Esophagus muscularis mucosa (tissue), 4 donors: ENCODE data around the gene ZNF280A. TPM values are rescaled to one million over a fixed set of nuclear protein-coding genes. Genes with fewer than 3 reads are reported as not detected.

Experiments
- DNase-seq: peaks from one replicate; pipeline ENCODE4 v3.0.0-alpha.2; 2017; ENCODE audit errors: extremely low spot score
- H3K27ac ChIP-seq, 4 donors: fragments of 200-600 bp; sonication (generic); replicated peaks in 1 of 4; 1 replicate in 3 of 4; 2 replicates in 1 of 4; pipeline ENCODE4 v1.5.1; 2016 to 2019; ENCODE audit warnings: mild to moderate bottlenecking in 1 of 4
- H3K27me3 ChIP-seq, 4 donors: fragments of 200-600 bp; sonication (generic); one replicate each; pipeline versions ENCODE4 v1.5.1 to v1.6.0; 2016 to 2019
- H3K36me3 ChIP-seq, 4 donors: fragments of 200-600 bp; sonication (generic); one replicate each; pipeline ENCODE4 v1.5.1; 2016 to 2019
- H3K4me1 ChIP-seq, 4 donors: fragments of 200-600 bp; sonication (generic); one replicate each; pipeline ENCODE4 v1.5.1; 2016 to 2019
- H3K4me3 ChIP-seq, 4 donors: fragments of 200-600 bp; sonication (generic); 1 replicate in 2 of 4; 2 replicates in 2 of 4; pipeline ENCODE4 v1.5.1; 2016 to 2019; ENCODE audit warnings: mild to moderate bottlenecking in 4 of 4, moderate library complexity in 1 of 4
- H3K9me3 ChIP-seq, 4 donors: fragments of 200-600 bp; sonication (generic); 1 replicate in 3 of 4; 2 replicates in 1 of 4; pipeline ENCODE4 v1.5.1; 2016 to 2019
- CTCF ChIP-seq, 3 experiments: fragments of 200-600 bp in 2 of 3; fragments of 450-650 bp in 1 of 3; sonication (generic) in 2 of 3; IDR thresholded peaks; one replicate each; pipeline ENCODE4 v1.5.1; 2017 to 2019; ENCODE audit warnings: antibody characterized with exemption in 3 of 3, mild to moderate bottlenecking in 2 of 3, moderate library complexity in 1 of 3
- EP300 ChIP-seq: sonication (generic); formaldehyde crosslinking; IDR thresholded peaks from one replicate; pipeline ENCODE4 v1.6.1; 2017; ENCODE audit warnings: antibody characterized with exemption
- POLR2A ChIP-seq: fragments of 450-650 bp; IDR thresholded peaks from one replicate; pipeline ENCODE4 v1.6.1; 2017; ENCODE audit warnings: antibody characterized with exemption, moderate library complexity, mild to moderate bottlenecking, low read depth
- POLR2AphosphoS5 ChIP-seq, 2 donors: sonication (generic); formaldehyde crosslinking; IDR thresholded peaks; one replicate each; pipeline ENCODE4 v1.6.1; 2017; ENCODE audit warnings: antibody characterized with exemption in 2 of 2
- WGBS: methylation state at CpG from one replicate; pipeline ENCODE4 v1.1.5; 2018; 5-methylcytosine and 5-hydroxymethylcytosine counted together
- intact Hi-C: fragments of 100-400 bp; cut with DNase I; formaldehyde crosslinking; loops from one replicate; pipeline ENCODE4 v1.15.1; 2023
- total RNA-seq, 4 donors: library from RNA; depleted of rRNA; stranded (reverse); fragments of >200 nt; gene quantifications; one replicate each; pipeline versions ENCODE4 v1.1.0 to v1.2.1, GENCODE V29; 2016

Gene ZNF280A
- total RNA-seq, 4 donors from 2014 or later, result not detected

DNA sequence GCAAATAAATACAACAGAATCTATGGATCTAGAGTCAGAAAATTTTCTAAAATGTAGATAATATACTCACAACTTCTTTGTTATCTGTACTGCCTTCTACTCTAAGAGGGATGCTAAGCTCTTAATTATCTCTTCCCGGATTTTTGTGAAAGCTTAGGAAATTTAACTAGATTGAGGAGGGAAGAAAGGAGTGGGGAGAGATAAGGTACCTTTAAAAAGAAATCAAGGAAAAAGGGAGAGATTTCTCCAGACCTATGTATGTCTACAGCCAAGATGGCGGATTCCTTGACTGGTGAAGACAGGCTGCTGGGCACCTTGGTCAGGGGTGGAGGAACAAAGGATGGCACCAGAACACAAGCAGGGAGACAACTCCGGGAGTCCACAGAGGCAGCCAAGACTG is 34.5 kb downstream of the ZNF280A start:
- WGBS, result 95% methylated on average over 3 of the region's 3 CpGs

GRCh38 chr22:22484023-22484422 is 36.0 kb downstream of the ZNF280A start:
- Histone ChIP-seq H3K4me3 (no peak overlapping the region), H3K27ac (no peak overlapping the region), H3K4me1 (no peaks in the 10 kb centered on the region), H3K9me3 (no peaks in the 10 kb centered on the region), H3K27me3 (no peaks in the 10 kb centered on the region), H3K36me3 (no peaks in the 10 kb centered on the region)
- 93% methylated on average over 11 of the region's 11 CpGs for WGBS
- DNase-seq, result no peak
- no peak for TF ChIP-seq EP300
- no peak for TF ChIP-seq POLR2A
- no peak for TF ChIP-seq CTCF (IDR thresholded peaks at IDR 0.05)
- no peak for TF ChIP-seq POLR2AphosphoS5 (IDR thresholded peaks at IDR 0.05)
- intact Hi-C loops, result no loop called here

More for the DNA sequence above, 34.5 kb downstream of the ZNF280A start:
- no peaks in the 10 kb centered on the region for H3K4me1 ChIP-seq
- H3K27me3 ChIP-seq, result no peaks in the 10 kb centered on the region
- no peak overlapping the region for H3K4me3 ChIP-seq
- no peak overlapping the region for H3K27ac ChIP-seq
- intact Hi-C loops, result no loop called here
- DNase-seq, result no peak
- H3K36me3 ChIP-seq, result no peaks in the 10 kb centered on the region
- no peak for TF ChIP-seq POLR2AphosphoS5 (IDR thresholded peaks at IDR 0.05)
- TF ChIP-seq POLR2A, result no peak
- H3K9me3 ChIP-seq, result no peaks in the 10 kb centered on the region

DNA sequence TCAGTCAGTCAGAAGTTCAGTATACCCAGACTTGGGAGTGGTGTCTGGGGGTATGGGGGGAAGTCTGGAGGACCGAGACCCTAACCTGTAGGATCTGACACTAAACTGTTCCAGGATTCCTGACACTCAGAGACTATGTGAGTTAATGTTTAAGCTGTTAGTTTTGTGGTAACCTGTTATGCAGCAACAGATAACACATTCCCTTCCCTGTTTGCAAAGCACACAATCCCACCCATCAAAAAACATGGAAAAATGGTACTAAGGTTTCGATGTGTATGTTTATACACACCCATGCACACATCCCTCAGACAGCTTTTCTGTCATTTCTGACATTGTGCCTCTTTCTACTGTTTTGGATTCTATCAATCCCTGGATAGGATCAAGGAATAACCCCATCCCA is 39.1 kb downstream of the ZNF280A start:
- Histone ChIP-seq H3K4me3 (no peak overlapping the region), H3K9me3 (no peaks in the 10 kb centered on the region), H3K36me3 (no peaks in the 10 kb centered on the region), H3K27ac (no peak overlapping the region), H3K27me3 (no peaks in the 10 kb centered on the region), H3K4me1 (no peaks in the 10 kb centered on the region)
- TF ChIP-seq POLR2AphosphoS5 (IDR thresholded peaks at IDR 0.05) (no peak), POLR2A (no peak), EP300 (no peak), CTCF (IDR thresholded peaks at IDR 0.05) (no peak)
- WGBS, result 87% methylated on average over 2 of the region's 2 CpGs
- no peak for DNase-seq
- intact Hi-C loops, result no loop called here

DNA sequence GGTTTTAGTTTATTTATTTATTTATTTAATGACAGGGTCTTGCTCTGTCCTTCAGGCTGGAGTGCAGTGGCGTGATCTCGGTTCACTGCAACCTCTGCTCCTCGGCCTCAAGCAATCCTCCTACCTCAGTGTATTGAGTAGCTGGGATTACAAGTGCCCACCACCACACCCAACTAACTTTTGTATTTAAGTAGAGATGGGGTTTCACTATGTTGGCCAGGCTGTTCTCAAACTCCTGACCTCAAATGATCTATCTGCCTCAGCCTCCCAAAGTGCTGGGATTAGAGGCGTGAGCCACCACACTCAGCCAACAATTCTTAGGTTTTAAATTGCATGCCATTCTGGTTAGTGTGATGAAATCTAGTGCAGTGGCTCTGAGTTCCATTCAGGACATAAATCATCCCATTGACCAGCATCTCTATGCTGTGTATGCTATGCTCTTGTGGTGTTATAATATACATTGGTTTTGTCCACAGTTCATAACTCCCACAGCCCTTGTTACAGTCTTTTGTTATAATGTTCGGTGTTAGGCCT is 40.0 kb downstream of the ZNF280A start:
- no peaks in the 10 kb centered on the region for H3K4me1 ChIP-seq
- TF ChIP-seq POLR2AphosphoS5 (IDR thresholded peaks at IDR 0.05) (no peak), POLR2A (no peak), EP300 (no peak), CTCF (IDR thresholded peaks at IDR 0.05) (no peak)
- DNase-seq, result no peak
- H3K4me3 ChIP-seq, result no peak overlapping the region
- no peaks in the 10 kb centered on the region for H3K36me3 ChIP-seq
- H3K27me3 ChIP-seq, result no peaks in the 10 kb centered on the region
- intact Hi-C loops, result no loop called here
- 88% methylated on average over 4 of the region's 5 CpGs for WGBS
- no peak overlapping the region for H3K27ac ChIP-seq
- H3K9me3 ChIP-seq, result no peaks in the 10 kb centered on the region

DNA sequence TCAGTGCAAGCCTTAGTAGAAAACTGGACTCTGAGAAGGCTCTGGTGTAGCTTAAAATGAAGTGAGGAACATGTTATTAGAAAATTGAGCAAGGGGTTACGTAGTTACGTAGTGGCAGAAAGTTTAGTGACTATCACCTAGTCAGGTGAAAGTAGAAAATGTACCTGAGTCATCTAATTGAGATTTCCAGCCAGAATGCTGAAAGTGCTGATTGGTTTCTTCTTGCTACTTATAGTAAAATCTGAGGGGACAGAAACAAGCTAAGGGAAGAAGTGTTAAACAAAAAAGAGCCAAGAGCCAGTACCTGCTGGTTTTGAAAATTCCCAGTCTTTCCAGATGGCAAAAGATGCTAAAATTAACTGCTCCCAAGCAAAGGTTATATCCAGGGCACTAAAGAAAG is 41.0 kb downstream of the ZNF280A start:
- Histone ChIP-seq H3K36me3 (no peaks in the 10 kb centered on the region), H3K27ac (no peak overlapping the region), H3K4me3 (no peak overlapping the region), H3K27me3 (no peaks in the 10 kb centered on the region), H3K4me1 (no peaks in the 10 kb centered on the region), H3K9me3 (no peaks in the 10 kb centered on the region)
- intact Hi-C loops, result no loop called here
- 96% methylated on average over 2 of the region's 2 CpGs for WGBS
- TF ChIP-seq EP300 (no peak), CTCF (IDR thresholded peaks at IDR 0.05) (no peak), POLR2AphosphoS5 (IDR thresholded peaks at IDR 0.05) (no peak), POLR2A (no peak)
- no peak for DNase-seq
